HG03565 (cell line): ENCODE results near the gene SYNE4.

ENCODE experiments used
- ATAC-seq: cut with Tn5 transposase; IDR thresholded peaks from one replicate; pipeline ENCODE4 v1.9.1; 2021; ENCODE audit warnings: mild to moderate bottlenecking, moderate library complexity; ENCODE audit not compliant: unreplicated experiment

The SYNE4 gene

DNA sequence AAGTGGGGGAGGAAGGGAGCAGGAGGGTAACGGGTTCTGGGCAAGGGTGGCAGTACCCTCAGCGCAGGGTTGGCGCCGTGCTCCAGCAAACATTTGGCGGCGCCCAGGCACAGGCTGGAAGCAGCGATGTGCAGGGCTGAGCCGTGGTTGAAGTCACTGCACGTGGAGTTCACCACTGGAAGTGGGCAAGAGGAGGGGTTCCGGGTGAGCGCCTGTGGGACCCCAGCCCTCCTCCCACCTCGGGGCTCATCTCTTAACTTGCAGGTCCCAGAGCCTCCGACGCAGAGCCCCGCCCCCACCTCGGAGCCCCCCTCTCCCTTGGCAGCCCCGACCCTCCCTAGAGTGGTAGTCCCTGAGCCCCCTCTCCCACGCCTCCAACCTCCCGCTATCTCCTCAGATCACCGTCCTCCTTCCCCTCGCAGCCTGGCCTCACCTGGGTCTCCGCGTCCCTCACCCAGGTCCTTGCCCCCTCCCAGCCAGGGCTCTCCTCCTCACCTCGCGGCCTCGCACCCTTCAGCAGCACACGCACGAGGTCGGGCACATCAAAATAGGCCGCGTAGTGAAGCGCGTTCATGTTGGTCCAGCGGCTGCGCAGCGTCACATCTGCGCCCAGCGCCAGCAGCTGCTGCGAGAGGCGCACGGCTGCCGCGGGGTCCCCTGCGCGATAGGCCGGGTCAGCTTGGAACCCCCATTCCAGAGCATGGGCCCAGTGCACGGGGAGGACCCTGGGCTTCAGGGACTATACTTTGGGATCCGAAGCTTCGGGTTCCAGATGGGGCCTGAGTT lies 17.7 kb upstream of the SYNE4 start:
- no peak for ATAC-seq

- ATAC-seq, result no peak
Measured at GRCh38 chr19:36025541-36025940, 16.9 kb upstream of the SYNE4 start.

GRCh38 chr19:36023432-36023831 lies 14.8 kb upstream of the SYNE4 start:
- ATAC-seq, result no peak

- ATAC-seq, result no peak
Measured at GRCh38 chr19:36019061-36019670, 10.6 kb upstream of the SYNE4 start.

DNA sequence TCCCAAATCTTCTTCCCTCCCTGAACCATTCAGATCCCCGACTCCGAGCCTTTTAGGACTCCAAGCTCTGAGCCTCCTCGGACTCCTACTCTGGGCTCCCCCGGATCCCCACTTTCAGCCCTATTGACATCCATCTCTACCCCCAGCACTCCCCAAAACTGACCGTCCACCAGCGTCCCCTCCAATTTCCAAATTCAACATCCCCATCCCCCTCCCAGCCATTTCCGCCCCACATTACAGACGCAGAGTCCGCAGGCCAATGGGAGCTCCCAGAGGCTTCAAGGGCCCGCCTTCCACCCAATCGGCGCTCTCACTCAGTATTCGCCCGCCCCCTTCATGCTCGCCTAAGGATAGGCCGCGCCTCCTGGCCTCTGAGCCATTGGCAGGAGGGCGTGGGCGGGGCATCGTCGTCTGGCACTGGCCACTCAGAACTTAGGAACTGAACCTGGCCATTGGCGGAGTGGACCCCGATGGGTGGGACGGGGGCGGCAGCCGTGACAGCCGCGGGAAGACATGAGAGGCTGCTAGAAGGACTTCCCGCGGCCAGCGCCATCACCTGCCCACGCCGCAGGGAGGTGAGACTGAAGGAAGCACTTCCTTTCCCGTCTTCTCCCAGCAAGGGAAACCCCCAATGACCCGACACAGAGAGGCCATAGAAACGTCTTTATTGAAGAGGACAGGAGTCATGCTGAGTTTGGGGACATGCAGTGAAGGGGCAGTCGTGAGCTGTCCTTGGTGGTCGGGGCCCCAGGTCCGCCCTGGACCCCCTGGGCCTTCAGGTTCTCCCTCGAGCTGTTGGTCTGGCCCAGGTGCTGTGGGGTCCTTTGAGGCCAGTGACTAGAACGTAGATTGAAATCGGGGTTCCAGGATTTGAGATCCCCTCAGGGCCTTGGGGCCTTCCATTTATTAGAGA lies 5.7 kb upstream of the SYNE4 start, which contains the start of gene ALKBH6:
Gene ALKBH6 (minus strand): TSS at position 202 of the 913 bp plus-strand sequence. CDS start 816 bp downstream, outside the sequence.
- ATAC-seq, result peak; percentile 91

DNA sequence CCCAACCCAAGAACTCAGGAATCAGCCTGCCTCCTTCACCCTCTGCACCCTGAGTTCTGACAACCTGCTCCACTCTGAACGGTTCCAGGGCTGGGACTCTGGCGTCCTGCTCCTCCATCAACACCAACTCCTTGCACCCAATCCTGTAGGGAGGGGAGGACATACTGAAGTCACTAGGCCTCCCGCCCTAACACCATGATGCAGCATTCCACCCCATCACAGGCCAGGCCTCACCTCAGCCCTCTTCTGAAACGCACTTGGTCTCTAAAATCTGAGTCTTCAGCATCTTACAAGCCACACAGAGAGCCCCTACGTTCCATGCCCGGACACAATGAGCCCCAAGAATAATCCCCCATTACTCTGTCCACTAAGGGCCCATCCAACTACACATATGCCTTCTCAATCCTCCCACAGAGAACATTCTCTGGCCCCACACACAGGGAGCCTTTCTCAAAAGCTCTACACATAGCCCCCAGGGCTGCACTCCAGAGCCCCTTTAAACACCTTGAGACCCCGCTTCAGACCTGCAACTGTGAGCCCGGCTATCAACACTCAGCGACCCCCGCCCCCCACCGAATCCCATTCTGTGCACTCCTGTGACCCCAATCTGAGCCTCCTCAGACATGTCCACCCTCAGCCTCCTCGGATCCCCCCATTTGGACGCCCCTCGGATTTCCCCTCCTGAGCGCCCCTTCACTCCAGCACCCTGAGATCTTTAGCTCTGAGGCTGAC lies 4.8 kb upstream of the SYNE4 start:
- ATAC-seq, result no peak

DNA sequence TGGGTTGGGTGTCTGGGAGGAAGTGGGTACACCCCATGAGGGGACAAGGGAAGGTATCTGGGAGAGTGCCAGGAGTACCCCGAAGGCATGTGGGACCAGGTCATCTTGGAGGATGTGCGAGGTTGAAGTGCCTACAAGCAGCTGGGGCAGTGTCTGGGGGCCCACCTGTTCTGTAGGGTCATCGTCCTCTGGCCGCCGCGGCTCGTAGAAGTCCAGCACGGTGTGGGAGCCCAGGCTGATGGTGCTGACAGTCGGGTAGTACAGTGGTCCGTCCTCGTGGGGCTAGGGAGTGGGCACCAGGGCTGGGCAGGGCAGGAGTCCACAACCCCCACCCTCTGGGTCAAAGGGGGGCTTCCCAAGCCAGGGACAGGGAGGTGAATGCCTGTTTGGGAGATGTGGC lies 1.8 kb upstream of the SYNE4 start:
- no peak for ATAC-seq

- no peak for ATAC-seq
Measured at GRCh38 chr19:36009633-36010379, 1.2 kb upstream of the SYNE4 start.

DNA sequence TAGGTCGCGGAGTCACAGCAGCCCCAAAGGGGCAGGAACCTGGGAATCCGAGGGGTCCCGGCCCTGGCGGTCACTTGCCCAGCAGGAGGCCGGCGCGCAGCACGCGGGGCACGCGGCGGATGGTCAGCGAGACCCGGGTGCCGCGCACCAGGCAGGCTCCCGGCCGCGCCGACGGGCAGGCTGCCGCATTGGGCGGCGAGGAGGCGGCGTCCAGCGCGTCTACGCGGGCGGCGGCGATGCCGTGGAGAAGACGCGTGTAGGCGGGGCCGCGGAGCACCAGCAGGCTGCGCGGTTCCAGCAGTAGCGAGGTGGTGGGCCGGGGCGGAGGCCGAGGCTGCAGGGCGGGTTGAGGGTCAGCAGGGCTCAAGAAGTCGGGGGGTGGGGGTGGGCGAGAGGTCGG lies 607 bp upstream of the SYNE4 start:
- no peak for ATAC-seq

DNA sequence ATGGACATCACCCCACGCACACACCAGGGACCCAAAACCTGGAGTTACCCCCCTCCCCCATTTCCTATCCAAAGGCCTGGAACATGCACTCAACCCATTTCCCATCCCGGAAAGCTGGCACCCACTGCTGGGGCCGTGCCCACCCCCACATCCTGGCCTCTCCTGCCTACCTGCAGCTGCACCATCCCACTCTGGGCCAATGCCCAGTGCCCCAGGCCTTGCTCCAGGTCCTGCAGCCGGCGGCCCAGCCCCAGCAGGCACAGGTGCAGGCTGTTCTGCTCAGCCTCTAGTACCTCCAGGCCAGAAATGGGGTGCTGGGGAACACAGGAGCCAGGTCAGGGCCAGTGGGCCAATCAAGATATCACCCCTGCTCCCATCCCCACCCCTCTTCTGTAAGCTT lies 1.7 kb downstream of the SYNE4 start:
- no peak for ATAC-seq

DNA sequence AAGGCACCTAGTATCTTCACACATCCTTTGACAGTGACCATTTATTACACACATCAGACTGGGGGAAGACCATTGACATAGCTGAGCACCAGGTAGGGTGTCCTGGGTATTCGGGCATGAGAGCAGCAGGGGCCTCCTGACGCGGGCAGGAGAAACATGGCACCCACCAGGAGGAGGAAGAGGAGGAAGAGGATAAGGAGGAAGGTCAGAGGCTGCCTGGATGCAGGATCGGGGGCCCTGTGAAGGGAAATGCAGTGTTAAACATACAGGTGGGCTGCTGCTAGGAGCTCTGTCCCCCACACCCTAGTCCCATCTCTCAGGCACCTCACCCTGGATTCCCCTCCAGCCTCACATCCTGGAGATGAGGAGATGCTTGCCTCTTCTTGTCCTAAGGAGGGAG lies 5.3 kb downstream of the SYNE4 start:
- ATAC-seq, result no peak

DNA sequence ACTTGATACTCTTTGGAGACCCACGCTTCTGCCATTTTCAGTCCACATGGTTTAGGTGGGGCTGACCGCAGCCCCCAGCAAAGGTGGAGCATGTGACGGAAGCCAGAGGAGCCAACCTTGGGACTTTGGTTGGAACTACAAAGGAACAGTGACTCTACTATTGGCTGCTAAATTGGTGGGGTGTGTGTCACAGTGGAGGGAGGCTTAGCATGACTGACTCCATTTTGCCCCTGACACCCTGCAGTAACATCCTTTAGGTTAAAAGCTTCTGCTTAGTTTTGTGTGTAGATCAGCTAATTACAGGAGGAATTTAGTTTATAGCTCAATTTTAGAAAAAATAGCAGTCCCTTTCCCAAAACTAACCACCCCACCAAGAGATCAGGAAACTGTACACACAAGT lies 7.0 kb downstream of the SYNE4 start:
- ATAC-seq, result no peak

DNA sequence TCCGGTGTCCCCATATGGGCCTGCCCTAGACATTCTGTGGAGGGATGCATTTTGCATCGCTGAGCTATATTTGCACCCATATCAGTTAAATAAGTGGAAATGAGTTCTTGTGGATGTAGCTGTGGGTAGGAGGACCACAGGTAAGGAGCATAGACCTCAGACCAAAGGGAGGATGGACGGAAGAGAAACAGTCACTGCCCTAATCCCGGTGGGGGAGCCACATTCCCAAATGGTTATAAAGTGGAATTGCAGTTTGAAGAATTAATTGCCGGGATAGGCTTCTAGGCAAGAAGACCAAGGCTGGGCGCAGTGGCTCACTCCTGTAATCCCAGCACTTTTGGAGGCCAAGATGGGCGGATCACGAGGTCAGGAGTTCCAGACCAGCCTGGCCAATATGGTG lies 11.8 kb downstream of the SYNE4 start:
- no peak for ATAC-seq

GRCh38 chr19:35995048-35995993 lies 13.3 kb downstream of the SYNE4 start, which contains the start of gene SDHAF1:
Gene SDHAF1 (plus strand): TSS chr19:35995188. CDS start chr19:35995275, 87 bp downstream.
- peak; percentile 69 for ATAC-seq

GRCh38 chr19:35993923-35994598 lies 14.6 kb downstream of the SYNE4 start:
- ATAC-seq, result no peak

GRCh38 chr19:35992907-35993765 lies 15.5 kb downstream of the SYNE4 start:
- ATAC-seq, result no peak

- no peak for ATAC-seq
Measured at GRCh38 chr19:35991731-35992450, 16.7 kb downstream of the SYNE4 start.
